ENCODE data around the gene GRID2.

GRID2 gene

GRCh38 chr4:92825791-92826190 lies 522.0 kb downstream of the GRID2 start:
- Histone ChIP-seq H3K18ac (ENCODE audit: low read length) (no peak overlapping the region), H4K8ac (ENCODE audit: low read depth, low read length) (no peak overlapping the region), H3K23ac (ENCODE audit: low read length) (no peak overlapping the region), H3K4me3 (ENCODE audit: low read depth, low read length) (no peak overlapping the region), H3K27ac (ENCODE audit: low read depth, low read length) (no peak overlapping the region), H3K36me3 (ENCODE audit: control insufficient read depth in 1 of 2, insufficient read depth in 2 of 2, low read length in 2 of 2) (no peaks in the 10 kb centered on the region), H3K79me1 (ENCODE audit: low read length) (no peaks in the 10 kb centered on the region), H3K14ac (ENCODE audit: low read length) (no peak overlapping the region), H2BK5ac (ENCODE audit: low read depth, low read length, poor library complexity) (no peak overlapping the region), H3K79me2 (ENCODE audit: control insufficient read depth, insufficient read depth, low read length, poor library complexity) (no peaks in the 10 kb centered on the region), H3K4me1 (ENCODE audit: control insufficient read depth in 1 of 2, insufficient read depth in 2 of 2, low read length in 2 of 2) (no peaks in the 10 kb centered on the region), H4K91ac (ENCODE audit: low read depth, low read length) (no peak overlapping the region), H2AFZ (ENCODE audit: insufficient read depth, low read length, poor library complexity) (no peak overlapping the region), H4K12ac (ENCODE audit: low read depth, low read length) (no peak overlapping the region), H3K4me2 (ENCODE audit: low read length) (no peak overlapping the region), H2BK12ac (ENCODE audit: low read length) (no peak overlapping the region), H2BK120ac (ENCODE audit: insufficient read depth, low read length, poor library complexity) (no peak overlapping the region), H3K9ac (ENCODE audit: low read length) (no peak overlapping the region), H3K4ac (ENCODE audit: low read depth, low read length) (no peak overlapping the region), H3K9me3 (ENCODE audit: insufficient read depth, low read depth, low read length) (peaks cover 2% of the 10 kb centered on the region), H3K27me3 (ENCODE audit: insufficient read depth, low read length) (no peaks in the 10 kb centered on the region), H2AK5ac (ENCODE audit: low read length) (no peak overlapping the region)
- DNase-seq, result no peak

- H2BK5ac ChIP-seq (ENCODE audit: low read depth, low read length, poor library complexity), result no peak overlapping the region
Measured at GRCh38 chr4:92830771-92831170, 527.0 kb downstream of the GRID2 start.

GRCh38 chr4:92840880-92841279 lies 537.1 kb downstream of the GRID2 start:
- H3K4me3 ChIP-seq (ENCODE audit: low read depth, low read length), result no peak overlapping the region
- H3K4me1 ChIP-seq (ENCODE audit: control insufficient read depth in 1 of 2, insufficient read depth in 2 of 2, low read length in 2 of 2), result no peaks in the 10 kb centered on the region
- no peak overlapping the region for H3K27ac ChIP-seq (ENCODE audit: low read depth, low read length)
- no peaks in the 10 kb centered on the region for H3K79me2 ChIP-seq (ENCODE audit: control insufficient read depth, insufficient read depth, low read length, poor library complexity)
- no peak overlapping the region for H3K14ac ChIP-seq (ENCODE audit: low read length)
- no peak overlapping the region for H2BK120ac ChIP-seq (ENCODE audit: insufficient read depth, low read length, poor library complexity)
- no peak overlapping the region for H3K9ac ChIP-seq (ENCODE audit: low read length)
- H3K4ac ChIP-seq (ENCODE audit: low read depth, low read length), result no peak overlapping the region
- H4K91ac ChIP-seq (ENCODE audit: low read depth, low read length), result no peak overlapping the region
- no peak for DNase-seq
- H3K4me2 ChIP-seq (ENCODE audit: low read length), result no peak overlapping the region
- no peak overlapping the region for H3K18ac ChIP-seq (ENCODE audit: low read length)
- H2BK12ac ChIP-seq (ENCODE audit: low read length), result no peak overlapping the region
- H2AFZ ChIP-seq (ENCODE audit: insufficient read depth, low read length, poor library complexity), result no peak overlapping the region
- H3K23ac ChIP-seq (ENCODE audit: low read length), result no peak overlapping the region
- H3K27me3 ChIP-seq (ENCODE audit: insufficient read depth, low read length), result no peaks in the 10 kb centered on the region
- no peaks in the 10 kb centered on the region for H3K36me3 ChIP-seq (ENCODE audit: control insufficient read depth in 1 of 2, insufficient read depth in 2 of 2, low read length in 2 of 2)
- no peak overlapping the region for H2AK5ac ChIP-seq (ENCODE audit: low read length)
- no peak overlapping the region for H4K8ac ChIP-seq (ENCODE audit: low read depth, low read length)
- no peak overlapping the region for H4K12ac ChIP-seq (ENCODE audit: low read depth, low read length)
- H3K79me1 ChIP-seq (ENCODE audit: low read length), result no peaks in the 10 kb centered on the region
- H2BK5ac ChIP-seq (ENCODE audit: low read depth, low read length, poor library complexity), result no peak overlapping the region
- H3K9me3 ChIP-seq (ENCODE audit: insufficient read depth, low read depth, low read length), result no peaks in the 10 kb centered on the region

More at GRCh38 chr4:92830771-92831170, 527.0 kb downstream of the GRID2 start:
- no peaks in the 10 kb centered on the region for H3K27me3 ChIP-seq (ENCODE audit: insufficient read depth, low read length)
- H3K9ac ChIP-seq (ENCODE audit: low read length), result no peak overlapping the region
- H3K9me3 ChIP-seq (ENCODE audit: insufficient read depth, low read depth, low read length), result no peaks in the 10 kb centered on the region
- no peak overlapping the region for H2AFZ ChIP-seq (ENCODE audit: insufficient read depth, low read length, poor library complexity)
- H2BK120ac ChIP-seq (ENCODE audit: insufficient read depth, low read length, poor library complexity), result no peak overlapping the region
- no peak overlapping the region for H3K18ac ChIP-seq (ENCODE audit: low read length)
- no peak for DNase-seq
- no peaks in the 10 kb centered on the region for H3K79me1 ChIP-seq (ENCODE audit: low read length)
- H3K79me2 ChIP-seq (ENCODE audit: control insufficient read depth, insufficient read depth, low read length, poor library complexity), result no peaks in the 10 kb centered on the region
- no peaks in the 10 kb centered on the region for H3K4me1 ChIP-seq (ENCODE audit: control insufficient read depth in 1 of 2, insufficient read depth in 2 of 2, low read length in 2 of 2)
- H3K36me3 ChIP-seq (ENCODE audit: control insufficient read depth in 1 of 2, insufficient read depth in 2 of 2, low read length in 2 of 2), result no peaks in the 10 kb centered on the region
- no peak overlapping the region for H4K8ac ChIP-seq (ENCODE audit: low read depth, low read length)
- no peak overlapping the region for H4K12ac ChIP-seq (ENCODE audit: low read depth, low read length)
- no peak overlapping the region for H3K4me3 ChIP-seq (ENCODE audit: low read depth, low read length)
- no peak overlapping the region for H3K4me2 ChIP-seq (ENCODE audit: low read length)
- no peak overlapping the region for H4K91ac ChIP-seq (ENCODE audit: low read depth, low read length)
- H2AK5ac ChIP-seq (ENCODE audit: low read length), result no peak overlapping the region
- no peak overlapping the region for H3K4ac ChIP-seq (ENCODE audit: low read depth, low read length)
- H3K14ac ChIP-seq (ENCODE audit: low read length), result no peak overlapping the region
- H3K23ac ChIP-seq (ENCODE audit: low read length), result no peak overlapping the region
- no peak overlapping the region for H3K27ac ChIP-seq (ENCODE audit: low read depth, low read length)
- no peak overlapping the region for H2BK12ac ChIP-seq (ENCODE audit: low read length)

GRCh38 chr4:92843784-92844183 lies 540.0 kb downstream of the GRID2 start:
- Histone ChIP-seq H3K18ac (ENCODE audit: low read length) (no peak overlapping the region), H2AK5ac (ENCODE audit: low read length) (no peak overlapping the region)

GRCh38 chr4:92847026-92847425 lies 543.3 kb downstream of the GRID2 start:
- H3K4me1 ChIP-seq (ENCODE audit: control insufficient read depth in 1 of 2, insufficient read depth in 2 of 2, low read length in 2 of 2), result no peaks in the 10 kb centered on the region
- H3K79me2 ChIP-seq (ENCODE audit: control insufficient read depth, insufficient read depth, low read length, poor library complexity), result no peaks in the 10 kb centered on the region
- H3K4me3 ChIP-seq (ENCODE audit: low read depth, low read length), result no peak overlapping the region
- no peak overlapping the region for H2BK12ac ChIP-seq (ENCODE audit: low read length)
- no peak overlapping the region for H3K18ac ChIP-seq (ENCODE audit: low read length)
- H3K27me3 ChIP-seq (ENCODE audit: insufficient read depth, low read length), result no peaks in the 10 kb centered on the region
- no peak overlapping the region for H4K12ac ChIP-seq (ENCODE audit: low read depth, low read length)
- no peak overlapping the region for H3K4me2 ChIP-seq (ENCODE audit: low read length)
- no peak overlapping the region for H2BK5ac ChIP-seq (ENCODE audit: low read depth, low read length, poor library complexity)
- H4K91ac ChIP-seq (ENCODE audit: low read depth, low read length), result no peak overlapping the region
- H2BK120ac ChIP-seq (ENCODE audit: insufficient read depth, low read length, poor library complexity), result no peak overlapping the region
- H3K4ac ChIP-seq (ENCODE audit: low read depth, low read length), result no peak overlapping the region
- no peak overlapping the region for H2AK5ac ChIP-seq (ENCODE audit: low read length)
- no peak for DNase-seq
- no peak overlapping the region for H3K9ac ChIP-seq (ENCODE audit: low read length)
- no peak overlapping the region for H3K23ac ChIP-seq (ENCODE audit: low read length)
- no peaks in the 10 kb centered on the region for H3K79me1 ChIP-seq (ENCODE audit: low read length)
- no peak overlapping the region for H3K14ac ChIP-seq (ENCODE audit: low read length)
- H3K27ac ChIP-seq (ENCODE audit: low read depth, low read length), result no peak overlapping the region
- no peak overlapping the region for H4K8ac ChIP-seq (ENCODE audit: low read depth, low read length)
- no peak overlapping the region for H2AFZ ChIP-seq (ENCODE audit: insufficient read depth, low read length, poor library complexity)
- H3K9me3 ChIP-seq (ENCODE audit: insufficient read depth, low read depth, low read length), result no peaks in the 10 kb centered on the region
- no peaks in the 10 kb centered on the region for H3K36me3 ChIP-seq (ENCODE audit: control insufficient read depth in 1 of 2, insufficient read depth in 2 of 2, low read length in 2 of 2)

More at GRCh38 chr4:92843784-92844183, 540.0 kb downstream of the GRID2 start:
- H4K12ac ChIP-seq (ENCODE audit: low read depth, low read length), result no peak overlapping the region
- no peak overlapping the region for H3K23ac ChIP-seq (ENCODE audit: low read length)
- H3K36me3 ChIP-seq (ENCODE audit: control insufficient read depth in 1 of 2, insufficient read depth in 2 of 2, low read length in 2 of 2), result no peaks in the 10 kb centered on the region
- H3K9me3 ChIP-seq (ENCODE audit: insufficient read depth, low read depth, low read length), result no peaks in the 10 kb centered on the region
- no peaks in the 10 kb centered on the region for H3K4me1 ChIP-seq (ENCODE audit: control insufficient read depth in 1 of 2, insufficient read depth in 2 of 2, low read length in 2 of 2)
- no peak overlapping the region for H2AFZ ChIP-seq (ENCODE audit: insufficient read depth, low read length, poor library complexity)
- H3K4me3 ChIP-seq (ENCODE audit: low read depth, low read length), result no peak overlapping the region
- H3K27me3 ChIP-seq (ENCODE audit: insufficient read depth, low read length), result no peaks in the 10 kb centered on the region
- H4K8ac ChIP-seq (ENCODE audit: low read depth, low read length), result no peak overlapping the region
- H2BK5ac ChIP-seq (ENCODE audit: low read depth, low read length, poor library complexity), result no peak overlapping the region
- no peak overlapping the region for H3K9ac ChIP-seq (ENCODE audit: low read length)
- WGBS (ENCODE audit: extremely low coverage, insufficient coverage, insufficient read length), result no CpG with 5 or more reads among the region's 4 CpGs
- H3K14ac ChIP-seq (ENCODE audit: low read length), result no peak overlapping the region
- H3K4me2 ChIP-seq (ENCODE audit: low read length), result no peak overlapping the region
- no peak overlapping the region for H3K27ac ChIP-seq (ENCODE audit: low read depth, low read length)
- H2BK12ac ChIP-seq (ENCODE audit: low read length), result no peak overlapping the region
- H3K4ac ChIP-seq (ENCODE audit: low read depth, low read length), result no peak overlapping the region
- no peaks in the 10 kb centered on the region for H3K79me2 ChIP-seq (ENCODE audit: control insufficient read depth, insufficient read depth, low read length, poor library complexity)
- H2BK120ac ChIP-seq (ENCODE audit: insufficient read depth, low read length, poor library complexity), result no peak overlapping the region
- DNase-seq, result no peak
- H4K91ac ChIP-seq (ENCODE audit: low read depth, low read length), result no peak overlapping the region
- no peaks in the 10 kb centered on the region for H3K79me1 ChIP-seq (ENCODE audit: low read length)

Measured in trophoblast cell (in vitro differentiated cells and primary cell).